Left lung (tissue), 10 donors: ENCODE measurements around the gene SMO. TPM values are rescaled to one million over a fixed set of nuclear protein-coding genes. Genes with fewer than 3 reads are reported as not detected.
A peak's percentile ranks its signal among the peaks of the same experiment; 100 is the strongest.

Experiments used
- ATAC-seq: fragments of 200-7000 bp; cut with Tn5 transposase; one replicate; pipeline ENCODE4 v1.9.1; 2020; ENCODE audit warnings: moderate library complexity
- DNase-seq, 4 donors: peaks; one replicate each; pipeline ENCODE4 v3.0.0-alpha.2; 2013 to 2020
- H3K27ac ChIP-seq, 2 donors: fragments of 200-600 bp; sonication (generic) in 1 of 2; one replicate each; pipeline versions ENCODE4 v1.5.0 to v1.8.0; 2020 to 2021
- H3K27me3 ChIP-seq, 2 donors: fragments of 200-600 bp; sonication (generic) in 1 of 2; one replicate each; pipeline versions ENCODE4 v1.5.0 to v1.8.0; 2020 to 2021
- H3K36me3 ChIP-seq, 2 donors: fragments of 200-600 bp; sonication (generic) in 1 of 2; one replicate each; pipeline versions ENCODE4 v1.5.0 to v1.8.0; 2020 to 2021
- H3K4me1 ChIP-seq, 2 donors: fragments of 200-600 bp; one replicate each; pipeline ENCODE4 v1.8.0; 2021
- H3K4me3 ChIP-seq, 2 donors: fragments of 200-600 bp; sonication (generic) in 1 of 2; one replicate each; pipeline versions ENCODE4 v1.5.0 to v1.8.0; 2020 to 2021; ENCODE audit warnings: mild to moderate bottlenecking in 1 of 2
- H3K9me3 ChIP-seq, 2 donors: fragments of 200-600 bp; sonication (generic) in 1 of 2; one replicate each; pipeline versions ENCODE4 v1.5.0 to v1.8.0; 2020 to 2021
- CTCF ChIP-seq, 2 donors: fragments of 200-600 bp; sonication (generic) in 1 of 2; IDR thresholded peaks; one replicate each; pipeline versions ENCODE4 v1.5.0 to v1.8.0; 2021; ENCODE audit warnings: antibody characterized with exemption in 2 of 2
- intact Hi-C, 2 donors: fragments of 100-400 bp; cut with DNase I; formaldehyde crosslinking; loops; one replicate each; pipeline versions ENCODE4 v1.11.2 to v1.14.2; 2022
- polyA plus RNA-seq, 6 donors: library from polyadenylated mRNA; unstranded; fragments of 120-200 nt; gene quantifications; one replicate each; pipeline ENCODE4 v1.2.1, GENCODE V29; 2013; ENCODE audit not compliant: insufficient read length in 6 of 6
- total RNA-seq, 2 donors: library from RNA; stranded (reverse); fragmentation: NEBNext Ultra II Directional; extraction: Animal tissue kit (Norgen Biotek cat#: 25700); gene quantifications; one replicate each; pipeline ENCODE4 v1.2.1, GENCODE V29; 2021
- donor health status: DM: no; HTN: yes; CAD: no.
- donor health status: DM: no; HTN: no; CAD: no.

Gene SMO
- total and polyA plus RNA-seq, 8 donors, result 5.1 to 74.2 (median 57.8) TPM

- Histone ChIP-seq H3K36me3 (no peaks in the 10 kb centered on the region), H3K27ac (no peak overlapping the region), H3K9me3 (no peaks in the 10 kb centered on the region), H3K4me3 (no peak overlapping the region), H3K27me3 (peaks cover 0 to 16% of the 10 kb centered on the region in 2 donors), H3K4me1 (no peaks in the 10 kb centered on the region)
- intact Hi-C loops, result no loop called here
- no peak for ATAC-seq
- DNase-seq, result peak in 1 of 4 donors; percentile 10
- no peak for TF ChIP-seq CTCF (IDR thresholded peaks at IDR 0.05)
These were observed 20.9 kb downstream of the SMO start for GRCh38 chr7:129209067-129209926.

- intact Hi-C loops, result loop anchor here in 1 of 2 donors (5.0 kb wide), 1 partner anchor 48 kb away; no protein-coding TSS in a partner anchor
- peak; percentile 51 to 90 (median 70) for DNase-seq
These were observed 22.0 kb downstream of the SMO start for GRCh38 chr7:129210256-129210988.

GRCh38 chr7:129210989-129211312 lies 22.5 kb downstream of the SMO start:
- TF ChIP-seq CTCF (IDR thresholded peaks at IDR 0.05), result no peak
- no peaks in the 10 kb centered on the region for H3K36me3 ChIP-seq
- H3K9me3 ChIP-seq, result no peaks in the 10 kb centered on the region
- intact Hi-C loops, result loop anchor here in 1 of 2 donors (5.0 kb wide), 1 partner anchor 49 kb away; no protein-coding TSS in a partner anchor
- H3K4me1 ChIP-seq, result no peaks in the 10 kb centered on the region
- H3K27ac ChIP-seq, result no peak overlapping the region
- H3K27me3 ChIP-seq, result peaks cover 0 to 16% of the 10 kb centered on the region in 2 donors
- DNase-seq (no peak), ATAC-seq (peak; percentile 10)
- no peak overlapping the region for H3K4me3 ChIP-seq

More at GRCh38 chr7:129210256-129210988, 22.0 kb downstream of the SMO start:
- Histone ChIP-seq H3K9me3 (no peaks in the 10 kb centered on the region), H3K27me3 (peaks cover 0 to 16% of the 10 kb centered on the region in 2 donors), H3K4me1 (no peaks in the 10 kb centered on the region), H3K27ac (no peak overlapping the region), H3K36me3 (no peaks in the 10 kb centered on the region), H3K4me3 (no peak overlapping the region)
- peak; percentile 79 for TF ChIP-seq CTCF (IDR thresholded peaks at IDR 0.05)
- peak; percentile 94 for ATAC-seq

GRCh38 chr7:129212126-129212525 lies 23.7 kb downstream of the SMO start:
- intact Hi-C loops, result loop anchor here in 1 of 2 donors (5.0 kb wide), 1 partner anchor 50 kb away; no protein-coding TSS in a partner anchor
- Histone ChIP-seq H3K4me1 (no peaks in the 10 kb centered on the region), H3K9me3 (no peaks in the 10 kb centered on the region), H3K36me3 (no peaks in the 10 kb centered on the region), H3K27ac (no peak overlapping the region), H3K4me3 (no peak overlapping the region), H3K27me3 (peaks cover 0 to 16% of the 10 kb centered on the region in 2 donors)
- DNase-seq (peak in 1 of 4 donors; percentile 10), ATAC-seq (no peak)
- TF ChIP-seq CTCF (IDR thresholded peaks at IDR 0.05), result no peak

GRCh38 chr7:129212596-129212995 lies 24.2 kb downstream of the SMO start:
- TF ChIP-seq CTCF (IDR thresholded peaks at IDR 0.05), result no peak
- Histone ChIP-seq H3K4me1 (no peaks in the 10 kb centered on the region), H3K27ac (no peak overlapping the region), H3K9me3 (no peaks in the 10 kb centered on the region), H3K4me3 (no peak overlapping the region), H3K27me3 (peaks cover 0 to 19% of the 10 kb centered on the region in 2 donors), H3K36me3 (no peaks in the 10 kb centered on the region)
- DNase-seq, result peak in 1 of 4 donors; percentile 19
- intact Hi-C loops, result loop anchor here in 1 of 2 donors (5.0 kb wide), 1 partner anchor 50 kb away; no protein-coding TSS in a partner anchor
- ATAC-seq, result no peak
